Measurements from ENCODE around the gene GSE1.

Gene GSE1

DNA sequence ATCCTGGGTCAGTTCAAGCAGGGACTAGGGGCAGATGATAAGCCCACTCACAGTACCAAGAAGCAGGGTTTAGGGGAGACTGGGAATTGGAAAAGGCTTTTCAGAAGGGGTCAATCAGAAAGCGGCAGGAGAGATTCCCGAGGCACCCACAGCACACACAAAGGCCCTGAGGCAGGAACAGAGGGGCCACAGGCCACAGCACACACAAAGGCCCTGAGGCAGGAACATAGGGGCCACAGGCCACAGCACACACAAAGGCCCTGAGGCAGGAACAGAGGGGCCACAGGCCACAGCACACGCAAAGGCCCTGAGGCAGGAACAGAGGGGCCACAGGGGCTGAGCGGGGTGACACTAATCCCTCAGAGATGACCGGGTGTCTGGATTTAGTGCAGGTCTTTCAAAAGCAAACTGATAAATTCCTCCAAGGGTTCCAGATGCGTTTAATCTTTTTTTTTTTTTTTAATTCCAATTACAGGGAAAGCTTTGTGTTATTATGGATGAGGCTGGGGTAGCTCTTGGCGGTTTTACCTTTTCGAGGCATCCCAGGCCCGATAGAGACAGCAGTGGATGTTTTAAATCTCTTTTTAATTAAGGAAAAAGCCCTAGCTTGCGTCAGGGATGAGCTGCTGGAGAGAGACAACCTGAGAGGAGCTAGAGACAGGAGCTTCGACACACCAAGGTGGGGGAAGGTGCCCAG is 106.6 kb downstream of the GSE1 start:
- TF ChIP-seq, protein P1, sequence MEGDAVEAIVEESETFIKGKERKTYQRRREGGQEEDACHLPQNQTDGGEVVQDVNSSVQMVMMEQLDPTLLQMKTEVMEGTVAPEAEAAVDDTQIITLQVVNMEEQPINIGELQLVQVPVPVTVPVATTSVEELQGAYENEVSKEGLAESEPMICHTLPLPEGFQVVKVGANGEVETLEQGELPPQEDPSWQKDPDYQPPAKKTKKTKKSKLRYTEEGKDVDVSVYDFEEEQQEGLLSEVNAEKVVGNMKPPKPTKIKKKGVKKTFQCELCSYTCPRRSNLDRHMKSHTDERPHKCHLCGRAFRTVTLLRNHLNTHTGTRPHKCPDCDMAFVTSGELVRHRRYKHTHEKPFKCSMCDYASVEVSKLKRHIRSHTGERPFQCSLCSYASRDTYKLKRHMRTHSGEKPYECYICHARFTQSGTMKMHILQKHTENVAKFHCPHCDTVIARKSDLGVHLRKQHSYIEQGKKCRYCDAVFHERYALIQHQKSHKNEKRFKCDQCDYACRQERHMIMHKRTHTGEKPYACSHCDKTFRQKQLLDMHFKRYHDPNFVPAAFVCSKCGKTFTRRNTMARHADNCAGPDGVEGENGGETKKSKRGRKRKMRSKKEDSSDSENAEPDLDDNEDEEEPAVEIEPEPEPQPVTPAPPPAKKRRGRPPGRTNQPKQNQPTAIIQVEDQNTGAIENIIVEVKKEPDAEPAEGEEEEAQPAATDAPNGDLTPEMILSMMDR (conservative IDR thresholded peaks at IDR 0.05; ENCODE audit: low read depth, low read length): no peak
- DNase-seq (ENCODE audit: low read depth): no peak
- H3K4me3 ChIP-seq (ENCODE audit: low read depth, low read length): no peak overlapping the region

DNA sequence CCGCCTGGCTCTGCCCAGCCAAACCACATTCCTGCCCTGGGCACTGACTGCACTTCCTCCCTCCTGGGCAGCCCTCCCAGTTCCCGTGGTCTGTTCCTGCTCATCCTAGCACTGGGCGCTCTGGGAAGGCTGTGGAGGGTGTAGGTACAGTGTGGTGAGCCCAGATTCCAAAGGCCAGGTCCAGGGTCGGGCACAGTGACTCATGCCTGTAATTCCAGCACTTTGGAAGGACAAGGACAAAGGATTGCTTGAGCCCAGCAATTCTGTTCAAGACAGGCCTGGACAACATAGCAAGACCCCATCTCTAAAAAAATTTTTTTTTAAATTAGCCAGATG is 107.1 kb downstream of the GSE1 start:
- TF ChIP-seq, protein P1 (conservative IDR thresholded peaks at IDR 0.05; ENCODE audit: low read depth, low read length): no peak
- H3K4me3 ChIP-seq (ENCODE audit: low read depth, low read length): no peak overlapping the region
- DNase-seq (ENCODE audit: low read depth): no peak

DNA sequence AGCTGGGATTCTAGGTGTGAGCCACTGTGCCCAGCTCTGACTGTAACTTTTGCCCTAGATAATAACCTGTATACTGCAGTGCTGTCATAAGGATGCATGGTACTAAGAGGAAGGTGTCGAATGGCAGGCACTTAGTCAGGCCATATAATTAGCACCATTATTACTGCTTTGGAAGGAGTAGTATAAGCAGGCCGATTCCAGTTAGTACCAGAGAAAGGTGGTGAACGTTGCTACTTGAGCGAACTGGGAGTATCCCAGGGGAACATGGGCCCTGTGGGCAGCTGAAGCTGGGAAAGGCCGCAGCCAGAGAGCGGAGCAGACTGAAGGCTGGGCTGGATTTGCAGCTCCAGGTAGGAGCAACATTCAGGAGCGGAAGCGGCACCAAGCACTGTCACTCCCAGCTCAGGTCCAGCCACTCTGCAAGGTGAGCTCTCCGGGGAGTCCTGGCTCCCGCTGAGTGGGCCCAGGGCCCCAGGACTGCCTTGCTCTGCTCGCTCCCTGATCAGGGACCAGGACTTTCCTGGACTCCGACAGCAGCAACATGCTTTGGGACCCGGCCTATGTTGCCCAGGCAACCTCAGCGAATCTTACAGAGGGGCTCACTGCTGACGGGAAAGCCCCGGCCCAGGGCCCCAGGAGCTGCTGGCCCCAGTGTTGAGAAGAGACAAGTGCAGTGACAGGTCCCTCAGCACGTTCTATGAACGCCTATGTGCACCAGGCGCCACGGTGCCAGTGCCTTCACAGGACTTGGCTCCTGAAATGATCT is 109.2 kb downstream of the GSE1 start:
- H3K4me3 ChIP-seq (ENCODE audit: low read depth, low read length): no peak overlapping the region
- TF ChIP-seq, protein P1 (conservative IDR thresholded peaks at IDR 0.05; ENCODE audit: low read depth, low read length): no peak
- no peak for DNase-seq (ENCODE audit: low read depth)

DNA sequence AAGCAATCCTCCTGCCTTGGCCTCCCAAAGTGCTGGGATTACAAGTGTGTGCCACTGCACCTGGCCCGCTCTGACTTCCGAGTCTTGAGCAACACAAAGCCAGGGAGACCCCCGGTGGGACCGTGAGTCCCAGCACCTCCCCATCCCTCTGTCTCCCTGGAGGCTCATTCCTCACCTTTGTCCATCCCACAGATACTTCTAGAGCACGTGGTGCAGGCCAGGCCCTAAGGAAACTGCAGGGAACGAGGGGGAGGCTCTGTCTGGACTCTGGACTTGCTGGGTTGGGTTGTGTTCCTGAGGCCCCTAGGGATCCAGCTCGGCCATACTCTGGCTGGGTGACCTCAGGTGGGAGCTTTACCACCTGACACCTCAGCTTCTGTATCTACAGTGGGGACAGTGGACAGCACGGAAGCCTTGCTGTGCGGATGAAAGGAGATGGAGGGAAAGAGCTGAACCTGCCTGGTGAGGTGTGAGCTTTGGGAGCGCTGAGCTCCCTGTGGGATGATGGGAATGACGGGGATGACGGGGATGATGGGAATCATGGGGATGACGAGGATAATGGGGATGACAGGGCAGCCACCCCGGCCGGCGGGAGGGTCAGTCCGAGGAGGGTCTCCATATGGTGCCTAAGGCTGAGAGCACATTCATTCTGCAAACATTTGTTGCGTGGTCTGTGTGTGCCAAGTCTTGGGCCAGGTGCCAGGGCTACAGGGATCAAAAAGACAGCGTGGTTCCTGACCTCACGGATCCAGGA is 111.2 kb downstream of the GSE1 start:
- no peak overlapping the region for H3K4me3 ChIP-seq (ENCODE audit: low read depth, low read length)
- TF ChIP-seq, protein P1 (conservative IDR thresholded peaks at IDR 0.05; ENCODE audit: low read depth, low read length): no peak
- DNase-seq (ENCODE audit: low read depth): no peak

DNA sequence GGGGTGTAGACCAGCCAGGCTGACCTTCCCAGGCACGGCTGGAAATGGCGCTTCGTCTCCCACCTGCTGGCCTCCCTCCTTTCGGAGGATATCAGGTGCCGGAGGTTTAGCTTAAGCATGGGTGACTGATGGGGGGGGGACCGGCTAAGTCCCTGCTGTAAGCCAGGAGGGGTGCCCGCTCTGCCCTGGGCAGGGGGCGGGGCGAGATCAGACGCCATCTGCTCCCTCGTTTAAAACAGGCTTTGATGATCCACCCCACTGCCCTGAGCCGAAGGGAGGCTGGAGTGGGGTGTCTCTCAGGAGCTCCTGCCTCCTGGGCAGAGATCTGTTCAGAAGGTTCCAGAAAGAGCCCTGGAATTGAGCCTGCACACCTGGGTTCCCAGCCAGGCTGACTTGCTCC is 111.8 kb downstream of the GSE1 start:
- TF ChIP-seq, protein P1 (conservative IDR thresholded peaks at IDR 0.05; ENCODE audit: low read depth, low read length): no peak

More for the DNA sequence above, 111.8 kb downstream of the GSE1 start:
- DNase-seq (ENCODE audit: low read depth): no peak
- H3K4me3 ChIP-seq (ENCODE audit: low read depth, low read length): no peak overlapping the region
